Keratinocyte (primary cell): ENCODE data around the gene SIM1. TPM values are rescaled to one million over a fixed set of nuclear protein-coding genes. Genes with fewer than 3 reads are reported as not detected.

Experiments used
- DNase-seq: peaks from one replicate; pipeline ENCODE4 v3.0.0-alpha.2; 2011; ENCODE audit warnings: low read depth, missing footprints, low spot score
- FAIRE-seq: peaks from 2 replicates; lab custom pipeline; 2011; peaks lifted over from hg19 to GRCh38; lab: Jason Lieb, UNC
- H2AFZ ChIP-seq: 2 replicates; pipeline ENCODE4 v1.6.0; 2012; ENCODE audit warnings: low read length, control low read depth, inconsistent platforms; ENCODE audit not compliant: control insufficient read depth
- H3K27ac ChIP-seq: 2 replicates; pipeline ENCODE4 v1.5.1; 2011; ENCODE audit warnings: low read length; ENCODE audit not compliant: control insufficient read depth, insufficient read depth
- H3K27me3 ChIP-seq: 3 replicates; pipeline ENCODE4 v1.6.0; 2011; ENCODE audit warnings: low read length; ENCODE audit not compliant: control insufficient read depth, insufficient read depth; ENCODE audit errors: extremely low read depth
- H3K36me3 ChIP-seq, 2 experiments: 2 replicates in 1 of 2; 3 replicates in 1 of 2; pipeline ENCODE4 v1.5.1; 2011; ENCODE audit warnings: low read length in 2 of 2, mild to moderate bottlenecking in 1 of 2; ENCODE audit not compliant: control insufficient read depth in 2 of 2, insufficient read depth in 2 of 2; ENCODE audit errors: extremely low read depth in 1 of 2
- H3K4me1 ChIP-seq: 3 replicates; pipeline ENCODE4 v1.5.1; 2011; ENCODE audit warnings: low read length; ENCODE audit not compliant: control insufficient read depth, insufficient read depth; ENCODE audit errors: extremely low read depth
- H3K4me2 ChIP-seq: 3 replicates; pipeline ENCODE4 v1.6.0; 2011; ENCODE audit warnings: low read depth, low read length; ENCODE audit not compliant: control insufficient read depth, insufficient read depth; ENCODE audit errors: extremely low read depth
- H3K4me3 ChIP-seq, 3 experiments: fragments of 200-600 bp in 1 of 3; sonication (generic) in 1 of 3; 2 replicates in 2 of 3; 3 replicates in 1 of 3; pipeline ENCODE4 v1.5.1; 2011 to 2016; ENCODE audit warnings: low read length in 3 of 3, mild to moderate bottlenecking in 3 of 3, control low read depth in 2 of 3, inconsistent platforms in 1 of 3, low read depth in 1 of 3, mixed read lengths in 1 of 3, mixed run types in 1 of 3, moderate library complexity in 1 of 3; ENCODE audit not compliant: control insufficient read depth in 2 of 3, insufficient read depth in 2 of 3; ENCODE audit errors: extremely low read depth in 1 of 3
- H3K79me2 ChIP-seq: 2 replicates; pipeline ENCODE4 v1.6.0; 2012; ENCODE audit warnings: low read length; ENCODE audit not compliant: control insufficient read depth, insufficient read depth
- H3K9ac ChIP-seq: 3 replicates; pipeline ENCODE4 v1.6.0; 2011; ENCODE audit warnings: low read length; ENCODE audit not compliant: control insufficient read depth, insufficient read depth; ENCODE audit errors: extremely low read depth
- H3K9me1 ChIP-seq: 3 replicates; pipeline ENCODE4 v1.6.0; 2011; ENCODE audit warnings: low read length; ENCODE audit not compliant: control insufficient read depth, insufficient read depth; ENCODE audit errors: extremely low read depth
- H3K9me3 ChIP-seq: 2 replicates; pipeline ENCODE4 v1.5.1; 2012; ENCODE audit warnings: low read depth, low read length; ENCODE audit not compliant: control insufficient read depth
- H4K20me1 ChIP-seq: 3 replicates; pipeline ENCODE4 v1.6.0; 2011; ENCODE audit warnings: low read length; ENCODE audit not compliant: control insufficient read depth, insufficient read depth; ENCODE audit errors: extremely low read depth
- CTCF ChIP-seq, 3 experiments: IDR thresholded peaks in 1 of 3; conservative IDR thresholded peaks in 1 of 3; optimal IDR thresholded peaks in 1 of 3; 2 replicates in 2 of 3; 3 replicates in 1 of 3; pipeline versions ENCODE3 to v1.5.1; 2011; ENCODE audit warnings: low read length in 3 of 3, mild to moderate bottlenecking in 3 of 3, moderate library complexity in 2 of 3, control low read depth in 1 of 3, inconsistent platforms in 1 of 3; ENCODE audit not compliant: insufficient read depth in 2 of 3; ENCODE audit errors: extremely low read depth in 1 of 3
- EZH2 ChIP-seq: IDR thresholded peaks from one replicate; pipeline ENCODE4 v1.6.1; 2012; ENCODE audit warnings: inconsistent platforms, mild to moderate bottlenecking, low read length, moderate library complexity
- dilution Hi-C: fragments of 300-500 bp; cut with MboI; formaldehyde crosslinking; loops from one replicate; pipeline ENCODE4 v1.7.0; 2020; ENCODE audit warnings: low sequenced_read_pairs; ENCODE audit not compliant: extremely low pct_ligation_motif_present
- polyA plus RNA-seq, 5 experiments: library from polyadenylated mRNA; depleted of rRNA in 3 of 5; stranded (reverse) in 3 of 5; stranded (forward) in 1 of 5; unstranded in 1 of 5; fragments of >200 nt; gene quantifications; 1 replicate in 1 of 5; 2 replicates in 3 of 5; 3 replicates in 1 of 5; pipeline versions ENCODE4 v1.2.1 to v1.2.3, GENCODE V29; 2011 to 2012; ENCODE audit warnings: missing spikeins in 2 of 5, low read depth in 1 of 5, low replicate concordance in 1 of 5

SIM1 gene
- polyA plus RNA-seq, 1 donor (not counting 4 experiments of a cell fraction or from before 2014, with no cell fraction given) = not detected

- Histone ChIP-seq H3K36me3 (no peaks in the 10 kb centered on the region), H3K9ac (no peak overlapping the region), H3K27me3 (no peaks in the 10 kb centered on the region), H3K9me3 (no peaks in the 10 kb centered on the region), H3K27ac (no peak overlapping the region), H2AFZ (peak overlapping the region; percentile 65), H4K20me1 (no peaks in the 10 kb centered on the region), H3K79me2 (no peaks in the 10 kb centered on the region), H3K4me3 (peak overlapping the region in 1 of 3 experiments; percentile 19), H3K9me1 (no peaks in the 10 kb centered on the region), H3K4me2 (peak overlapping the region; percentile 37), H3K4me1 (peaks cover 8% of the 10 kb centered on the region)
- DNase-seq (peak; percentile 15), FAIRE-seq (peak; percentile 60)
- dilution Hi-C loops = no loop called here
- TF ChIP-seq EZH2 (no peak), CTCF (optimal IDR thresholded peaks at IDR 0.05 in 1 of 3, IDR thresholded peaks at IDR 0.05 in 1 of 3, conservative IDR thresholded peaks at IDR 0.05 in 1 of 3; ENCODE audit: extremely low read depth in 1 of 3, insufficient read depth in 2 of 3, low read length in 3 of 3) (no peak)
Measured at GRCh38 chr6:100346828-100347227, 117.9 kb downstream of the SIM1 start.

- Histone ChIP-seq H3K79me2 (no peaks in the 10 kb centered on the region), H3K9ac (no peak overlapping the region), H4K20me1 (no peaks in the 10 kb centered on the region), H3K27me3 (no peaks in the 10 kb centered on the region), H3K27ac (no peak overlapping the region), H3K9me1 (no peaks in the 10 kb centered on the region), H3K9me3 (no peaks in the 10 kb centered on the region), H2AFZ (no peak overlapping the region), H3K4me1 (peaks cover 8% of the 10 kb centered on the region), H3K4me2 (peak overlapping the region; percentile 37), H3K36me3 (no peaks in the 10 kb centered on the region), H3K4me3 (no peak overlapping the region)
- DNase-seq = no peak
- dilution Hi-C loops = no loop called here
- no peak for FAIRE-seq
- TF ChIP-seq EZH2 = no peak
- no peak for TF ChIP-seq CTCF (optimal IDR thresholded peaks at IDR 0.05 in 1 of 3, IDR thresholded peaks at IDR 0.05 in 1 of 3, conservative IDR thresholded peaks at IDR 0.05 in 1 of 3; ENCODE audit: extremely low read depth in 1 of 3, insufficient read depth in 2 of 3, low read length in 3 of 3)
Measured at GRCh38 chr6:100346203-100346602, 118.5 kb downstream of the SIM1 start.
